HuH-7.5 (cell line): Measurements from ENCODE around the gene SNX1.
"Not testable (repeated sequence)": the region's sequence is repeated elsewhere in the genome, so short reads cannot be mapped to it uniquely, and the experiment has no call there.

Experiments
- DNase-seq: peaks from one replicate; pipeline ENCODE4 v3.0.0; 2011; ENCODE audit warnings: low spot score

SNX1 gene

GRCh38 chr15:64095795-64096667 lies at the start of gene SNX1:
Gene SNX1 (plus strand): TSS chr15:64095982. CDS start chr15:64096014, 32 bp downstream.
- DNase-seq: peak; percentile 71

DNA sequence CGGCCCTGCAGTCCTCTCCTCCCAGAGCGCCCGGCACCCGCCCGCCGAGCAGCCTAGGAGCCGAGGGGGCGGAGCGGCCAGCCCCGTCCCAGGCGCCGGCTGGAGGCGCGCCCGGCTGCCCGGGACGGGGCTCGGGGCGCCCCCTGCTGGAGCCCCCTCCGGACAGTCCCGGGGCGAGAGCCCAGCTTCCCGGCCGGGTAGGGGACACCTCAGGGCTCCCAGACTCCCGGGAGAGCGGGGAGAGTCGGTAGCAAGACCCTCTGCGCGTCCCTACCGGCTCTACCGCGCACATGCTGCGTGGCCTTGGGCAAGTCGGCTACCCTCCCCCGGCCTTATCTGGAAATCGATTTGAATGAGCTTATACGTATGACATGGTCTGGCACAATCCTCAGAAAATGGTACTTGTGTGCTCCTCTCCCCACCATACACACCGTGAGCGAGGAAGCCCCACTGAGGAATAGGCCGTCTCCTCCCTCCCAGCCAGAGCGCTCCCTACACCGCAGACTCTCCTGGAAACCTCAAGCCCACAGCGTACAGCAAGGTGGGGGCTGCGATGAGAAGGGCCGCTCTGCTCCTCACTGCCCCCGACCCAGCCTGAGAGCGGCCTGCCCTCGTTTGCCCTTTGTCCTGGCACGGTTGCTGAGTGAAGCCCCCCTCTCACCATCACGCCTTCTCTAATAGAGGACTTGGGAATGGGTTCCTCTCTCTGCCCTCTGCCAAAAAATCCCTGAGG lies 49.2 kb upstream of the SNX1 start, which contains the start of gene DAPK2:
Gene DAPK2 (minus strand): TSS at position 65 of the 733 bp plus-strand sequence. CDS start 6,224 bp downstream, outside the sequence.
- peak; percentile 88 for DNase-seq

GRCh38 chr15:64048781-64049460 lies 46.9 kb upstream of the SNX1 start:
- DNase-seq: no peak

GRCh38 chr15:64050281-64051092 lies 45.3 kb upstream of the SNX1 start:
- peak; percentile 36 for DNase-seq

DNA sequence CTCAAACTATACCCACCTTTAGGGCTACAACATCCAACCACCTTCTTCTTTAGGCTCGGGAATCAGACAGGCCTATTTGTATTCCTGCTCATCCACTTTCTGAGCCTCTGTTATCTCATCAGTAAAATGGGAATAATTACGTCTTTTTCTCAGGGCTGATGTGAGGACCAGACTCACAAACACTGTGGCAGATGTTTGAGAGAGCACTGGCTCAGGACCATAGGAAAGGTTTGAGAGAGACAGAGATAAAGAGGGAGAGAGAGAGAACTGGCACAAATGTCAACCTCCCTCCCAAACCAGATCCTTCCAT lies 44.7 kb upstream of the SNX1 start:
- no peak for DNase-seq

DNA sequence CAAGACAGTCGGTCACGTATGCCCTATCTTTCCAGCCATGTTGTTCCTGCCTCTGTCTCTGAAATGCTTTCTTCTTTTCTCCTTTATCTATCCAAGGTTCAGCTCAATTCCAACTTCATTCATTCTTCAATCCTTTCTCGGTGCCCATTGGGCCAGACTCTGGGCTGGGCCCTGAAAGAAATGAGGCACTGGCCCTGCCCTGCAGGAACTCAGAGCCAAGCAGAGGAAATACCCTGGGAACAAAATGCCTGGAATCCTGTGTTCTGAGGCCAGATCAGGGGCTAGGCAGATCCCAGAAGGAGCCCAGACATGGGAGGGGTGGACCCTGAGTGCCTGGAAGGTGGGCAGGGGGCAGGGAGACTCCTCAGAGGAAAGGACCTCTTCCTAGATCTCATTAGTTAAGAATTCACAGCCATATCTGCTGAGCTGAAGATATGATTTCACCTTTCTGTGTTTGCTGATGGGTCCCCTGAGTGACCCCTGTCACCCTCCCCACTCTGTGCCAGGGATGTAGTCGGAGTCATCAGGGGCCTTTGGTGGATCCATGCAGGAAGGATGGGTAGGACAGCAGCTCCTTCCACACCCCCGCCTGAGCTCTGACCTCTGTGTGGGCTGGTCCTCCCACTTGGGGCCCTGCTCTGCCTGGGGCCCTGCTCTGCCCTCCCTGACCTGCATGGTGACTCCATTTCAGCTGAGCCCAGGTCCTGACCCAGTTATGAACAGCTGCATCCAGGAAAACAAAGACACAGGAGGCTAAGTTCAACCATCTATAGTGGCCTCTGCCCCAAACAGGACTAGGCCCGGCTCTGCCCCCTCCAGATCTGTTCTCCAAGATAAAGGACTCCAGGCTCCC lies 44.1 kb upstream of the SNX1 start:
- DNase-seq: peak; percentile 28

GRCh38 chr15:64052925-64053491 lies 42.8 kb upstream of the SNX1 start:
- DNase-seq: no peak

GRCh38 chr15:64053674-64054073 lies 42.1 kb upstream of the SNX1 start:
- DNase-seq: not testable (repeated sequence)

DNA sequence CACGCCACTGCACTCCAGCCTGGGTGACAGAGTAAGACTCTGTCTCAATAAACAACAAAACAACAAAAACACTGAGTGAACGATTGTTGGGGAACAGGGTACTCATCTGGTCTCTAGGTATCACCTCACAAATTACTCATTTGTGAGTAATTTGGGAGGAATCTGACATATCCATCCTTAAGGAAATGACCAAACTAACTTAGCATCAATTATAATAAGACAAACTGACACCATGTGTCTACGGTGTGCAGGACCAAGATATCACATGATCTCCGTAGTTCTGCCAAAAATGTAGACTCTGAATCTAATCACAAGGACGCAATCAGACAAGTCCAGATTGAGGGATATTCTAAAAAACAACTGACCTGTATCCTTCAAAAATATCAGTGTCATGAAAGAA lies 37.5 kb upstream of the SNX1 start:
- DNase-seq: no peak

DNA sequence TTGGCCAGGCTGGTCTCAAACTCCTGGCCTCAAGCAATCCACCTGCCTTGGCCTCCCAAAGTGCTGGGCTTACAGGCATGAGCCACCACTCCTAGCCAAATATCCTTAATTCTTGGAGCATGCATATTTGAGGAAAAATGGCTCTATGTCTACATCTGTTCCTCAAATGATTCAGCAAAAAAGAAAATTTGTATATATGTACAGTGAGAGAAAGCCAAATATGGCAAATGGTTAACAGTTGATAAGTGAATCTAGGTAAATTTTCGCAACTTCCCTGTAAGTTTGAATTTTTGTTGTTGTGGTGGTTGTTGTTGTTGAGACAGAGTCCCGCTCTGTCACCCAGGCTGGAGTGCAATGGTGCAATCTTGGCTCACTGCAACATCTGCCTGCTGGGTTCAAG lies 36.7 kb upstream of the SNX1 start:
- not testable (repeated sequence) for DNase-seq

DNA sequence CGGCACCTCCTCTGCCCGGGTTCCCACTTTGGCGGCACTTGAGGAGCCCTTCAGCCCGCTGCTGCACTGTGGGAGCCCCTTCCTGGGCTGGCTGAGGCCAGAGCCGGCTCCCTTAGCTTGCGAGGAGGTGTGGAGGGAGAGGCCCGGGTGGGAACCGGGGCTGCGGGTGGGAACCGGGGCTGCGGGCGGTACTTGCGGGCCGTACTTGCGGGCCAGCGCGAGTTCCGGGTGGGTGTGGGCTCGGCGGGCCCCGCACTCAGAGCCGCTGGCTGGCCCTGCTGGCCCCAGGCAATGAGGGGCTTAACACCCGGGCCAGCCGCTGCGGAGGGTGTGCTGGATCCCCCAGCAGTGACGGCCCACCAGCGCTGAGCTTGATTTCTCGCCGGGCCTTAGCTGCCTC lies 35.1 kb upstream of the SNX1 start:
- no peak for DNase-seq

GRCh38 chr15:64066451-64066850 lies 29.3 kb upstream of the SNX1 start:
- no peak for DNase-seq

DNA sequence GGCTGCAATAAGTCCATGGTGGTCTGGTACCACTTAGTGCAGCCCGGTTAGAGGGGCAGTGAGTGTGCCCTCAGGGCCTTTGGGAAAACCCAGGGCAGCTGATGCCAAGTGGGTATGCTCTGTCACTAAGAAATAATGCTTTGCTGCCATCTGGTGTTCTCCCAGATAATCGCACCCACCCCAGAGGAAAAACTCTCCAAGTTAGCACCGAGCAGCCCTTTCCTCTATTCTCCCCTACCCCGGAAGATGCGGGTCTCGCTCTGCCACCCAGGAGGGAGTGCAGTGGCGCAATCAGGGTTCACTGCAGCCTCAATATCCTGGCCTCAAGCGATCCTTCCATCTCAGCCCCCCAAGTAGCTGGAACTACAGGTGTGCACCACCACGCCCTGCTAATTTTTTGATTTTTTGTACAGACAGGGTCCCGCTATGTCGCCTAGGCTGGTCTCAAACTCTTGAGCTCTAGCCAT lies 28.2 kb upstream of the SNX1 start:
- DNase-seq: peak; percentile 58

- no peak for DNase-seq
Measured at GRCh38 chr15:64068133-64068532, 27.6 kb upstream of the SNX1 start.

DNA sequence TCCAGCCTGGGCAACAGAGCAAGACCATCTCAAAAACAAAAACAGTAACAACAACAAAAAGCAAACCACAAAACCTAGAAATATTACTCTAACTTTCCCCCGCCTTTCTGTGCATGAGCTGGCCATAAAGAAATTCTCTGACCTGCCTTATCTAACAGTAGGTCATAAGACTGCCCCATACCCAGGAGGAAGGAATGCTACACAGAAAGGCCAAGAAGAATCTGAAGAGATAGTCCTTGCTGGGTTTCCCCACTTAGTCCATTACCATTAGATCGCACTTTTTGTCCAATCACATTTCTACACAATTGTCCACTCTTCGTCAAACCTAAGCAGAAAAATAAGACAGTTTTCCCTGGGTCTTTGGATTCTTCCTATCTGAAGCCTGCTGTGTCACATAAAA lies 25.7 kb upstream of the SNX1 start:
- no peak for DNase-seq

DNA sequence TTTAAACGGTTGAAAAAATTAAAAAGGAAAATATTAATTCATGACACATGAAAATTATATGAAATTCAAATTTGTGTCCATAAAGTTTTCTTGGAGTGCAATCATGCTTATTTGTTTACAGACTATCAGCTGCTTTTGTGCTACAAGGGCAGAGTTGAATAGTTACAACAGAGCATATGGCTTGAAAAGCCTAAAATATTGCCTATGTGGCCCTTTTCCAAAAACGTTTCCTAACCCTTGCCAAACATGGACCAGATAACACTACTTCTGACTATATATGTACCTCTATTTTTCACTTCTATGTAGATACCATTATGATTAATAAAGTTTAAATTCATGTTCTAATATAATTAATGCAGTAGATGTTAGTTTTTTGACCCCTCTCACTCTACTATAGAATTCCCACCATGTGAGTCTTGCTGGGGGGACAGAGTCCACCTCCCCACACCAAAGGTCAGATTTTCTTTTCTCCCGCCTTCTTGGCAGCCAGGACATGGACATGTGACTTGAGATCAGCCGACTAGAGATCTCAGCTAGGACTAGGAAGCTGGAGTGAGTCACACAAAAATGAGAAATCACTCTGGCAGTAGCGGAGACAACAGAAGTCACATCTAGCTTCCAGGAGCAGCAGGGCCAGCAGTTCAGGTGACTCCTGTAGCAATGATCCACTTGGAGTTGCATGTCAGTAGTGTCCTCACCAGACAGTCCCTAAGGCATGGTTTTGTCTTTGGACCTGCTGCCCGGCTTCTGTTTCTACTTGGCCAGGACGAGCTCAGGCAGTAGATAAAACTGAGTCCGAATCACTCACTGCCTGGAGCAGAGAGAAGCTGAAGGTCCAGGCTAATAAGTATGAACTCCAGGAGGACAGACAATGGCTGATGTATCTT lies 24.6 kb upstream of the SNX1 start:
- no peak for DNase-seq

DNA sequence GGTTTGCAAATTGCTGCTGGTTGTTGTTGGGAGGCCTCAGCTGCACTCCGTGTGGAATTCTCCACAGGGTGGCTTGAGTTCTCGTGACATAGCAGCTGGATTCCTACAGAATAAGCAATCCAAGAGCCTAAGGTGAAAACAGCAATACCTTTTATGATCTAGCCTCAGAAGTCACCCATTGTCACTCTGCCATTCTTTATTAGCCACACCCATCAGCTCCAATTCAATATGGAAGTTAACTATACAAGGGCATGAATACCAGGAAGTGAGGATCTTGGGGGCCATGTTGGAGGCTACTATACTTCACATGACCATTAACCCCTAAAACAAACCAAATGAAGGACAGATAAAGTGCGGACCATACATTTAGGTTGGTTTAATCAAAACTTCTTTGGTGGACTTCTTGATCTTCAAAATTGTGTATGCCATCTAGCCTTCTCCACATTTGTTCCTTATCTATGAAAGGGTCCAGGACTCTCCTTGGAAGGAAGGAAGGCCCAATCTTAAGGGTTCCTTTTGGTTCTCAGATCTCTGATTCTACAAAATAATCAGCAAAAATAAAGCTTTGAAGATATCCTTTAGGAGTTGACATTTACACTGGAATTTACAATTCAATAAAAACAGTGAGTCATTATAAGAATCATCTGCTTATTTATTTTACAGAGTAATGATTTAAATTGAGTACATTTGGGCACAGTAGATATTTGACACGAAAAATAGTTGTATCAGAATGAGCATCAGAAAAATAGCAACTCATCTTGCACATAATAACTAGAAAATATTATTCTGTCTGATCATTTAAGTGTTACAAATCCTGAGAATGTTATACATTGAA lies 23.6 kb upstream of the SNX1 start:
- no peak for DNase-seq

- no peak for DNase-seq
Measured at GRCh38 chr15:64072812-64073211, 23.0 kb upstream of the SNX1 start.
